IPS-NIHi11 (cell line): ENCODE results near the gene PER2.

Experiments
- DNase-seq: peaks from one replicate; pipeline ENCODE4 v3.0.0; 2012; ENCODE audit warnings: mixed read lengths, low spot score

PER2 gene

GRCh38 chr2:238267884-238268680 lies 20.3 kb downstream of the PER2 start:
- DNase-seq: no peak

- DNase-seq: no peak
Observed at GRCh38 chr2:238267341-238267710, 21.1 kb downstream of the PER2 start.

- no peak for DNase-seq
Observed at GRCh38 chr2:238265605-238266004, 22.8 kb downstream of the PER2 start.

GRCh38 chr2:238264072-238264460 lies 24.3 kb downstream of the PER2 start:
- no peak for DNase-seq

- peak; percentile 88 for DNase-seq
Observed at GRCh38 chr2:238263204-238264071, 25.0 kb downstream of the PER2 start.

- no peak for DNase-seq
Observed at GRCh38 chr2:238262496-238263122, 25.8 kb downstream of the PER2 start.

GRCh38 chr2:238261718-238262375 lies 26.6 kb downstream of the PER2 start:
- DNase-seq: no peak

- no peak for DNase-seq
Observed at GRCh38 chr2:238260883-238261282, 27.5 kb downstream of the PER2 start.

GRCh38 chr2:238259061-238260020 lies 29.1 kb downstream of the PER2 start:
- DNase-seq: no peak

GRCh38 chr2:238257786-238258700 lies 30.4 kb downstream of the PER2 start:
- DNase-seq: no peak

GRCh38 chr2:238256594-238257104 lies 31.8 kb downstream of the PER2 start:
- DNase-seq: peak; percentile 96

- no peak for DNase-seq
Observed at GRCh38 chr2:238256111-238256510, 32.3 kb downstream of the PER2 start.

GRCh38 chr2:238255636-238256035 lies 32.8 kb downstream of the PER2 start:
- no peak for DNase-seq

GRCh38 chr2:238255151-238255551 lies 33.3 kb downstream of the PER2 start:
- DNase-seq: no peak

- no peak for DNase-seq
Observed at GRCh38 chr2:238254095-238254723, 34.2 kb downstream of the PER2 start.

GRCh38 chr2:238252766-238253630 lies 35.4 kb downstream of the PER2 start:
- DNase-seq: no peak

- DNase-seq: no peak
Observed at GRCh38 chr2:238251986-238252385, 36.4 kb downstream of the PER2 start.

GRCh38 chr2:238251331-238251730 lies 37.1 kb downstream of the PER2 start:
- DNase-seq: no peak
